ENCODE measurements around the gene GALNT18.
"Not testable (repeated sequence)": the region's sequence is repeated elsewhere in the genome, so short reads cannot be mapped to it uniquely, and the experiment has no call there.

The GALNT18 gene

GRCh38 chr11:11356842-11357241 lies 265.0 kb downstream of the GALNT18 start:
- no peak for DNase-seq

- not testable (repeated sequence) for DNase-seq
These were observed 268.9 kb downstream of the GALNT18 start, which contains the start of gene CSNK2A3 for GRCh38 chr11:11352878-11353277. Gene CSNK2A3, minus strand, starts transcription at chr11:11353250. Its CDS starts 131 bp downstream, at chr11:11353119.

GRCh38 chr11:11351851-11352250 lies 270.0 kb downstream of the GALNT18 start:
- DNase-seq = not testable (repeated sequence)

GRCh38 chr11:11351042-11351586 lies 270.7 kb downstream of the GALNT18 start:
- no peak for DNase-seq

DNA sequence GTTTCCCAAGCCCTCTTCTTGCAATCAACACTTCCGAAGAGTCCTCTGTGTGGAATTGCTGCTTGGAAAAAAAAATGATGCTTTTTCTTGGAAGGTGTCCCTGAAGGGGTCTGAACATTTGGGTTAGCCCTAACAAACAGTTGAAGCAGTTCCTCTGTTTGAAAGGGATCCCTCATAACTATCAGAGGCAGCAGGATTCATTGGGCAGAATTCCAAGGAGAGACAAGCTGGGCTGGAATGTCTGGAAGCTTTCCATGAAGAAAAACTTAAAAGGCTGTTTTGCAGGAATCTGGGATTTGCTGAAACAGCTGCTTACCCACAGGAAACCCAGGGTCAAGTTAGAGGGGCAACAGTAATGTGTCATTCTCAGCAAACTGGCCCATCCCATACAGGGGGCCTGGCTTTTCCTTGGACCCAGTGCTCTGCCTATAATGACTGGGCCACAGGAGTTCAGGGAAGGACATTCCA lies 271.9 kb downstream of the GALNT18 start:
- no peak for DNase-seq

GRCh38 chr11:11349106-11349825 lies 272.5 kb downstream of the GALNT18 start:
- no peak for DNase-seq

GRCh38 chr11:11348303-11348702 lies 273.5 kb downstream of the GALNT18 start:
- DNase-seq = no peak

DNA sequence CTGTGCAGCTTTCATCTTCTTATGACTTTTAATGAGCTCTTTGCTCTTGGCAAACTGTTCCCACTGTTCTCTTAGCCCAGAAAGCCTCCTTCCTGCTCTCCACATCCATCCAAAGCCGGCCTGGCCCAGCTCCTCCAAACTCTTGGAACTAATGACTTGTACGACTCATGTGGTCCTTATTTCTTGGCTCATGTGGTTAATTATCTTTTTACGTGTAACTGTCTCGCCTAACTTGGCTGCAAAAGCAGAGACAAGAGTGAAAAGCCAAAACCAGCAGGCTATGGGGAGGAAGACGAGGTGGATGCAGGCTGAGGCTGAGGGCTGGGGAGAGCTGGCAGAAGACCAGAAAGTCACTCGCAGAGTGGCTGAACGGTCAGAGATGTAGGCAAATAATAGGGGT lies 274.2 kb downstream of the GALNT18 start:
- DNase-seq = peak in 2 of 56 donors; percentile 8 to 13

DNA sequence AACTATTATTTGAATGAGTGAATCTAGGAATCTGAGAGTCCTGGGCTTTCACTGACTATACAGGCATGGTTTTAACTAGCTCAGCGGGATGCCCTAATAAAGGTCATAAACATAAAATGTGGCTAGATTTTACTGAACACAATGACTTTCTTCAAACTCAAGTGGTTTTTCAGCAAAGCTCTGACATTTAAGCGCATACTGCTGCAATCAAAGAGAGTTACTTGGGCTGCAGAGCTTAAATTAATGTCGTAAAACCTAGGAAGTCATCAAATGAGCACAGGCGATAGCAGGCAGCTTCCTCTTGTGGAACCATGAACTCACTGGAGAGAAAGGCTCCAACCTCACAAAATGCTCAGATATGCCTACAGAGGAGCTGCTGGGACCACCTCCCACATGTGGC lies 275.5 kb downstream of the GALNT18 start:
- DNase-seq = no peak

DNA sequence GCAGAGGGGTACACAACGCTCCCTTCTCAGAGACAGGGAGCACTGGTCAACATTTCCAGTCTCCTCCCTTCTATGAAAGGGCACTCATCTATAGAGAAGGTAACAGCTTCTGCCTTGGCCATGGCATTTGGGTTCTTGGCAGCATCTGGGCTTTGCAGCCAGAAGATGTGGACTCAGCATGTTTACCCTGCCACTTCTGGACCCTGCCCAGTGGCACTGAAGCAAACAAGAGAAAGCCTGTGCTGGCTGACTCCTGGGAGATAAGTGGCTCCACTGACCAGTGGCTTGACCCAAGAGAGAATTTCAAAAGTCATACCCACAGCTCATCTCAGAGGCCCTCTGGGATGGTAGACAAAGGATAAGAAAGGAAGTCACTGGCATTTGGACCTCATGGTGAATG lies 276.7 kb downstream of the GALNT18 start:
- DNase-seq = peak in 3 of 56 donors; percentile 2 to 12 (median 4)

- peak in 1 of 56 donors; percentile 6 for DNase-seq
These were observed 277.8 kb downstream of the GALNT18 start for GRCh38 chr11:11344045-11344444.

DNA sequence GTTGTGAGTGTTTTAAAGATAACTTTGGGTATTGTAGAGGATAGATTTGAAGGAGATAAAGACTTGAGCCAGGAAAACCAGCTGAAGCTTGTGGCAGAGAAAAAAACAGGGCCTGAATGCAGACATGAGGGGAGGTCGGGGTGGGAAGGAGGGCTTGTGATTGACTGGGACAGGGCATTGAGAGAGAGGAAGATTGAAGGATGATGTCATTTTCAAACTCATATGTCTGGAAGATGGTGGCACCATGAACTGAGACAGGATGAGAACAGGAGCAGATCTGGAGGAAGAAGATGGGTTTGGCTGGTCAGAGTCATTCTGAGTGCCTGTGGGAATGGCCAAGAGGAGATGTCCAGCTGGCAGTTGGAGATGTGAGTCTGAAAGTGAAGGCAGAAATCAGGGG lies 283.5 kb downstream of the GALNT18 start:
- DNase-seq = no peak

- DNase-seq = no peak
These were observed 285.1 kb downstream of the GALNT18 start for GRCh38 chr11:11336664-11337063.

DNA sequence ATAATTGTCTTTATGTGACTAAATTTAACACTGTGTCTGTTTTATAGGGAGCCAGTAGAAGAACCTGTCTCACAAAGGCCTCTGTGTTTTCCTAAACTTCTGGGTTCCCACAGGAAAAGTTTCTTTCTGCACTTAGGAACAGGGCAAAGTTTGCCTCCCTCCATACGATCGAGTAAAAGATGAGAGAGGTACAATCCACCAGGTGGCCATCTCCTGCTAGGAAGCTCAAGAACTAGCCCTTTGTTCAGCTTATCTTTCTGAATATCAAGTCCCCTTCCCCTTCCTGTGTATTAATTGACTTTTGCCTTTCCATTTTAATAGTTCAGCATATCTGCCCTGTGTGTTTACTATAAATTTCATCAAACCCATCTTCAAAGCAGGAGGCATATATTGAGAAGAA lies 286.8 kb downstream of the GALNT18 start:
- DNase-seq = no peak

DNA sequence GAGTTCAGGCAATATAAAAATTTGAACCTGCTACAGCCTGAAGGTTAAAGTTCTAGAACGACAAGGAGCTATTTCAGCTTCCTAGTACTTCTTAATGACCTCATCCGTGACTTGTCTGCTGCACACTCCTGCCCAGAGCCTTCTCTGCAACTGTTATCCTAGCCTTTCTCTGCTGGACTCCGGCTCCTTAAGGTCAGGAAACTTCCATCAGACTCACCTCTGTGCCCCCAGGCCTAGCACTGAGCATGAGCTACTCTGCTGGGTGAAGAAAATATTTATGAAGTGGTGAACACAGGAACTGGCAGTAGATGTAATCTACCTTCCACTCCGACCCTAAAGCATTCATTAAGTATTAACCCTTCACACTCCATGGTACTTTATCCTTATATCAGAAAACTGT lies 287.2 kb downstream of the GALNT18 start:
- DNase-seq = no peak

GRCh38 chr11:11332141-11332710 lies 289.6 kb downstream of the GALNT18 start:
- no peak for DNase-seq

DNA sequence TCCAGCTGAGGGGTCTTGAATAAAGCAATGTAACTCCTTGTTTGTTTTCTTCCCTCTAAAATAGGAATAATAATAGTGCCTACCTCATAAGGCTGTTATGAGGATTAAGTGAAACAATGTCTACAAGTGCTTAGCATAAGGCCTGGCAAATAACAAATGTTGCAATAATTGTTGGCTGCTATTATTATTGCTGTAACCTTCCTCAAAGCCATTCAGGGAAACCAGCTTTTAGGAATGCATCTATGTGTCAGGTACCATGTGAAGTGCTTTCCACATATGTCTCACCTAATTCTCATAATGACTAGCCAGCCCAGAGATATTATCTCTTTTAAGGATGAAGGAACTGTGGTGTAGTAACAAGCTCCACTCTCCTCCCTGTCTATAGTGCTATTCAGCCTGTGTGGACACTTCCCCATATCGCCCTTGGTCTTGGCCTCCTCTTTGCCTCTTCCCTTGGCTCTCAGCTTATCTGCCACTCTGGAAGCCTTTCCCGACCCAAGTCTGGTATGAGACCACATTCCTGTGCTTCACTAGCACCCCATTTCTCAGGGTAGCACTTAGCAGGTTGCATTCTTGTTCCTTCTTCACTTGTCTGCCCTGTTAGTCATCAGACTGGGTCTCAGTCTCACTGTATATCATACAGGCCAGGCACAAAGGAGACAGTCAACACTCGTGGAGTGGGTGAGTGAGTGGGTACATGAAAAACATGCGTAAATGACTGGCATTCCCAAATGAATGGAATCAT lies 292.6 kb downstream of the GALNT18 start:
- DNase-seq = no peak

DNA sequence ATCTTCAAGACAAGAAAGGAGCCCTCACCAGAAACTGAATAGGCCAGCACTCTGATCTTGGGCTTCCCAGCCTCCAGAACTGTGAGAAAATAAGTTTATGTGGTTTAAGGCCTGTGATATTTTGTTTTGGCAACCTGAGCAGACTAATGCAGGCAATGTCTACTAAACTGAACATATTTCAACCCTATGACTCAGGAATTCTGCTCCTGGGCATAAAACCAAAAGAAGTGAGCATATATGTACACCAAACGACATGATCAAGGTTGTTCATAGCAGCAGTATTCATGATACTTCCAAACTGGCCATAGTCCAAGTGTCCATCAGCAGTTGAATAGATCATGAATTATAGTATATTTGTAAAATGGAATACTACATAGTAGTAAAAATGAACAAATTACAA lies 297.7 kb downstream of the GALNT18 start:
- DNase-seq = no peak

- DNase-seq = no peak
These were observed 299.7 kb downstream of the GALNT18 start for GRCh38 chr11:11322101-11322500.

DNA sequence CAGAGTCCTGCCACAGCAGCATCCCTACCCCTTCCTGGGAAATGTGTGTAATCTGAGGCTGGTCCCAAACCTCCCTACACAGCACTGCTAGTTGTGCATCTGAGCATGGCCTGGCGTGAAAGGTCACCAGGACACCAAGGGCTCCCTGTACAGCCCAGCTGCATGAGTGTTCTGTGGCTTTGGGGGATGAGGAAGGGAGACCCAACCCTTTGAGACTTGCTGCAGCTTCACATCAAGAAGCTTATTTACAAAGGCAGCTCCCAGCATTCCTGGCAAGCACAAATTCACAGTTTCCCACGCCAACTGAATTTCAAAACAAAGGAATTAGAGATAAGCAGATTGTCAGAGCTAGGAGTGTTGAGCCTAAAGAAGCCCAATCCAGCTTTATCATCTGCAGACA lies 301.0 kb downstream of the GALNT18 start:
- DNase-seq = no peak

DNA sequence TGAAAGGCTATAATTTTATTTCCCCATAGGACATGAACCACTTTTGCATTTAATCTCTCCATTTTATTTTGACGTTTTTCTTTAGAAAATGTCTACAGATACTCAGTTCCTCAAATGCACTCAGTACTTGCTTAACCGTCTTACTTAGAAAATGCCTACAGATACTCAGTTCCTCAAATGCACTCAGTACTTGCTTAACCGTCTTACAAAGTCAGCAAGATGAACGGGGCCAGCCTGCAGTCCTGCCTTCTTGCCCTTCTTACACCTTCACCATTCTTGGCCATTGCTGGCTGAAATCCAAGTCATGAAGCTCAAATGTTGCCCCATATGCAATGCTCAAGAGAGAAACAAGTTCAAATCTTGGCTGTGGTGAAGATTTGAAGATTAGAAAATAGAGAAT lies 302.8 kb downstream of the GALNT18 start:
- DNase-seq = no peak

- DNase-seq = no peak
These were observed 303.3 kb downstream of the GALNT18 start for GRCh38 chr11:11318461-11318860.

Data from nucleus accumbens (tissue), 56 donors.